Fibroblast of lung (primary cell): ENCODE measurements around the gene BTLA. TPM values are rescaled to one million over a fixed set of nuclear protein-coding genes. Genes with fewer than 3 reads are reported as not detected.
A peak's percentile ranks its signal among the peaks of the same experiment; 100 is the strongest.

Experiments used
- DNase-seq, 2 donors: peaks; one replicate each; pipeline versions ENCODE4 v3.0.0 to v3.0.0-alpha.2; 2010; ENCODE audit warnings: low read depth in 2 of 2
- H2AFZ ChIP-seq: 2 replicates; pipeline ENCODE4 v1.5.1; 2012; ENCODE audit warnings: low read length, control low read depth, inconsistent platforms
- H3K27ac ChIP-seq: 2 replicates; pipeline ENCODE4 v1.5.1; 2011; ENCODE audit warnings: low read length, control low read depth; ENCODE audit not compliant: insufficient read depth
- H3K27me3 ChIP-seq: 2 replicates; pipeline ENCODE4 v1.5.1; 2011; ENCODE audit warnings: mild to moderate bottlenecking, low read length; ENCODE audit not compliant: control insufficient read depth, insufficient read depth
- H3K36me3 ChIP-seq: 2 replicates; pipeline ENCODE4 v1.5.1; 2011; ENCODE audit warnings: low read length; ENCODE audit not compliant: control insufficient read depth, insufficient read depth
- H3K4me1 ChIP-seq: 2 replicates; pipeline ENCODE4 v1.5.1; 2011; ENCODE audit warnings: low read length; ENCODE audit not compliant: control insufficient read depth, insufficient read depth; ENCODE audit errors: extremely low read depth
- H3K4me2 ChIP-seq: 2 replicates; pipeline ENCODE4 v1.5.1; 2011; ENCODE audit warnings: low read length, control low read depth; ENCODE audit not compliant: insufficient read depth; ENCODE audit errors: extremely low read depth
- H3K4me3 ChIP-seq, 4 experiments: fragments of 200-600 bp in 1 of 4; sonication (generic) in 1 of 4; replicated peaks in 1 of 4; 2 replicates each; pipeline ENCODE4 v1.5.1; 2011 to 2016; ENCODE audit warnings: low read length in 4 of 4, low read depth in 3 of 4, mild to moderate bottlenecking in 3 of 4, control low read depth in 2 of 4, inconsistent platforms in 1 of 4, mixed read lengths in 1 of 4; ENCODE audit not compliant: insufficient read depth in 1 of 4; ENCODE audit errors: control extremely low read depth in 1 of 4
- H3K79me2 ChIP-seq: 2 replicates; pipeline ENCODE4 v1.5.1; 2012; ENCODE audit warnings: mild to moderate bottlenecking, low read length, inconsistent platforms; ENCODE audit not compliant: control insufficient read depth, insufficient read depth
- H3K9ac ChIP-seq: 2 replicates; pipeline ENCODE4 v1.5.1; 2011; ENCODE audit warnings: mild to moderate bottlenecking, low read length, control low read depth; ENCODE audit not compliant: insufficient read depth
- H3K9me3 ChIP-seq: 2 replicates; pipeline ENCODE4 v1.5.1; 2012; ENCODE audit warnings: low read depth, low read length; ENCODE audit not compliant: control insufficient read depth, insufficient read depth
- H4K20me1 ChIP-seq: 2 replicates; pipeline ENCODE4 v1.5.1; 2011; ENCODE audit warnings: low read length; ENCODE audit not compliant: control insufficient read depth, insufficient read depth; ENCODE audit errors: extremely low read depth
- EZH2 ChIP-seq: IDR thresholded peaks from 2 replicates; pipeline ENCODE4 v1.5.1; 2012; ENCODE audit warnings: low read length, control low read depth, mild to moderate bottlenecking; ENCODE audit errors: missing control alignments
- polyA plus RNA-seq, 2 donors: library from polyadenylated mRNA; depleted of rRNA in 1 of 2; stranded (reverse) in 1 of 2; unstranded in 1 of 2; fragments of >200 nt; gene quantifications; 2 replicates each; pipeline ENCODE4 v1.2.1, GENCODE V29; 2011 to 2012; ENCODE audit warnings: missing spikeins in 1 of 2
- total RNA-seq: library from RNA; depleted of rRNA; stranded (reverse); fragments of >200 nt; gene quantifications from 2 replicates; pipeline ENCODE4 v1.2.1, GENCODE V29; 2014
- TF ChIP-seq, protein P1 (sequence below), 2 donors: IDR thresholded peaks in 1 of 2; conservative IDR thresholded peaks in 1 of 2; 1 replicate in 1 of 2; 2 replicates in 1 of 2; pipeline ENCODE4 v1.5.1; 2011 to 2012; ENCODE audit warnings: low read length in 2 of 2, control low read depth in 1 of 2, inconsistent platforms in 1 of 2, low read depth in 1 of 2, mild to moderate bottlenecking in 1 of 2

BTLA gene
- total and polyA plus RNA-seq, 2 donors (not counting 1 experiment from before 2014, with no cell fraction given) = under 0.01 TPM; not detected in 1

DNA sequence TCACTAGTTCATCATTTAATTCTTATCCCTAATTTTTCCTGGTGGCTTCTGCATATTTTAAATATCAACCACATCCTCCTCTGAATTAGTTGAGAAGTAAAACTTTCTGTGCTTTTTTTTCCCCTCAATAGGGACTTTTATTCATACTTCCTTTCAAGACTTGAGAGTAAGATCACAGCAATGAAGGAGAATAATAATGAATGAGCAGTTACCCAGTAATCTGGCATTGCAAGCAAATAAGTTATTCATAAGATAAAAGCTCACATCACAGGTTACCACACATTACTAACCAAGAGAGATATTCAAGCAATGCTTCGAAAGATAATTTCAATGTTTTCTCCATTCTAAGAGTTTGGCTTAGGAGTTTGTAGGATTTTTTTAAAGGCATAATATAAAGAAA, 50.3 kb downstream of the BTLA start:
- peak in 1 of 2 donors; percentile 85 for DNase-seq
- no peak overlapping the region for H3K27ac ChIP-seq

DNA sequence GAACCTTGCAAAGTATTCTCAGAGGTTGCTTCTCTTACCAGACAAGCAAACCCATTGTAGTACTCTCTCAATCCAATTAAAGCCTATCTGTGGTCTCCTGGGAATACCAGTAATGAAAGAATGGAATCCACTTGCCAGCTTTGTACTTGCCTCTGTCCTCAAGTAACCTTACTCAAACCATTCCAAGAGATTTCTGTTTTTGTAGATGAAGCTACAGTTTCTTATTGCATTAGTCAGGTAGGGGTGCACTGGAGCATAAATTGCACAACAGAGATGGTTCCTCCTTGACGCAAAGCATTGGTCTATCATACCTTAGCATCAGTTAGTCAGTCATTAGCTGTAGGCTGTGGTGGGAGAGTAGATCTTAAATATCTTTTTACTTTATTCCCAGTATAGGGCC, 52.9 kb downstream of the BTLA start:
- H2AFZ ChIP-seq = no peak overlapping the region
- no peaks in the 10 kb centered on the region for H4K20me1 ChIP-seq
- TF ChIP-seq, protein P1, sequence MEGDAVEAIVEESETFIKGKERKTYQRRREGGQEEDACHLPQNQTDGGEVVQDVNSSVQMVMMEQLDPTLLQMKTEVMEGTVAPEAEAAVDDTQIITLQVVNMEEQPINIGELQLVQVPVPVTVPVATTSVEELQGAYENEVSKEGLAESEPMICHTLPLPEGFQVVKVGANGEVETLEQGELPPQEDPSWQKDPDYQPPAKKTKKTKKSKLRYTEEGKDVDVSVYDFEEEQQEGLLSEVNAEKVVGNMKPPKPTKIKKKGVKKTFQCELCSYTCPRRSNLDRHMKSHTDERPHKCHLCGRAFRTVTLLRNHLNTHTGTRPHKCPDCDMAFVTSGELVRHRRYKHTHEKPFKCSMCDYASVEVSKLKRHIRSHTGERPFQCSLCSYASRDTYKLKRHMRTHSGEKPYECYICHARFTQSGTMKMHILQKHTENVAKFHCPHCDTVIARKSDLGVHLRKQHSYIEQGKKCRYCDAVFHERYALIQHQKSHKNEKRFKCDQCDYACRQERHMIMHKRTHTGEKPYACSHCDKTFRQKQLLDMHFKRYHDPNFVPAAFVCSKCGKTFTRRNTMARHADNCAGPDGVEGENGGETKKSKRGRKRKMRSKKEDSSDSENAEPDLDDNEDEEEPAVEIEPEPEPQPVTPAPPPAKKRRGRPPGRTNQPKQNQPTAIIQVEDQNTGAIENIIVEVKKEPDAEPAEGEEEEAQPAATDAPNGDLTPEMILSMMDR (conservative IDR thresholded peaks at IDR 0.05 in 1 of 2, IDR thresholded peaks at IDR 0.05 in 1 of 2; ENCODE audit: low read depth in 1 of 2, low read length in 2 of 2) = no peak
- no peak for TF ChIP-seq EZH2
- no peak overlapping the region for H3K4me3 ChIP-seq
- no peak overlapping the region for H3K4me2 ChIP-seq
- DNase-seq = peak; percentile 10 to 88
- H3K9ac ChIP-seq = no peak overlapping the region
- no peaks in the 10 kb centered on the region for H3K27me3 ChIP-seq
- H3K4me1 ChIP-seq = no peaks in the 10 kb centered on the region
- no peaks in the 10 kb centered on the region for H3K79me2 ChIP-seq
- no peaks in the 10 kb centered on the region for H3K36me3 ChIP-seq
- H3K9me3 ChIP-seq = no peaks in the 10 kb centered on the region
- no peak overlapping the region for H3K27ac ChIP-seq

More for the DNA sequence above, 50.3 kb downstream of the BTLA start:
- Histone ChIP-seq H3K9ac (no peak overlapping the region), H3K36me3 (no peaks in the 10 kb centered on the region), H3K27me3 (no peaks in the 10 kb centered on the region), H2AFZ (no peak overlapping the region), H3K4me3 (no peak overlapping the region), H4K20me1 (no peaks in the 10 kb centered on the region), H3K9me3 (no peaks in the 10 kb centered on the region), H3K79me2 (no peaks in the 10 kb centered on the region), H3K4me2 (no peak overlapping the region), H3K4me1 (no peaks in the 10 kb centered on the region)
- TF ChIP-seq EZH2 = no peak
- TF ChIP-seq, protein P1 (conservative IDR thresholded peaks at IDR 0.05 in 1 of 2, IDR thresholded peaks at IDR 0.05 in 1 of 2; ENCODE audit: low read depth in 1 of 2, low read length in 2 of 2) = no peak

DNA sequence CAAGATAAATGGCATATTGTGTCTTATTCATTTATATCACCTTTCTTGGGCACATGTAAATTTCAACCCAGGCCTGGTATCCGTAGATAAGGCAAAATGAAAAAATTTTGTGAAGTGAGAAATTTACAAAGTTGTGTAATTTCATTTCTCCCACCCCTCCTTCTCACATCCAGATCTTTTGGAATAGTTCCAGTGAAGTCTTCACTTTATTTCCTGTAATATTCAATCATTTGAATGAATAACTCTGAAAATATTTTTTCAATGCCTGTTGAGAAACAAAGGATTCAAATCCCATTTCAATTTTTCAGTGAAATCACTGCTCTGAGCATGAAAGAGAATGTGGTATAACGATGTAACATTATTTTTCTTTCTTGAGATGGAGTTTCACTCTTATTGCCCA, 53.4 kb downstream of the BTLA start:
- H3K4me2 ChIP-seq = no peak overlapping the region
- H3K4me3 ChIP-seq = no peak overlapping the region
- H3K9ac ChIP-seq = no peak overlapping the region
- H4K20me1 ChIP-seq = no peaks in the 10 kb centered on the region
- no peaks in the 10 kb centered on the region for H3K4me1 ChIP-seq
- no peaks in the 10 kb centered on the region for H3K36me3 ChIP-seq
- H3K27ac ChIP-seq = no peak overlapping the region
- peak in 1 of 2 donors; percentile 28 for DNase-seq
- H2AFZ ChIP-seq = no peak overlapping the region
- TF ChIP-seq EZH2 = no peak
- TF ChIP-seq, protein P1 (conservative IDR thresholded peaks at IDR 0.05 in 1 of 2, IDR thresholded peaks at IDR 0.05 in 1 of 2; ENCODE audit: low read depth in 1 of 2, low read length in 2 of 2) = no peak
- no peaks in the 10 kb centered on the region for H3K9me3 ChIP-seq
- H3K79me2 ChIP-seq = no peaks in the 10 kb centered on the region
- no peaks in the 10 kb centered on the region for H3K27me3 ChIP-seq
